ENCODE data around the gene MAGOH.

MAGOH gene

GRCh38 chr1:53273526-53273925 lies 35.2 kb upstream of the MAGOH start:
- no peak for TF ChIP-seq CTCF (IDR thresholded peaks at IDR 0.05; ENCODE audit: insufficient read depth, low read length, poor library complexity, severe bottlenecking)
- no peak for DNase-seq (ENCODE audit: extremely low read depth, insufficient read length)
- Histone ChIP-seq H3K36me3 (ENCODE audit: control insufficient read depth, insufficient read depth, low read length) (peaks cover 36% of the 10 kb centered on the region), H3K27me3 (replicated peaks; ENCODE audit: control insufficient read depth, insufficient read depth, low read length) (no peaks in the 10 kb centered on the region), H3K4me3 (replicated peaks; ENCODE audit: low read depth, low read length) (no peak overlapping the region)

- Histone ChIP-seq H3K36me3 (ENCODE audit: control insufficient read depth, insufficient read depth, low read length) (peaks cover 33% of the 10 kb centered on the region), H3K27me3 (replicated peaks; ENCODE audit: control insufficient read depth, insufficient read depth, low read length) (no peaks in the 10 kb centered on the region), H3K4me3 (replicated peaks; ENCODE audit: low read depth, low read length) (no peak overlapping the region)
- DNase-seq (ENCODE audit: extremely low read depth, insufficient read length), result no peak
- no peak for TF ChIP-seq CTCF (IDR thresholded peaks at IDR 0.05; ENCODE audit: insufficient read depth, low read length, poor library complexity, severe bottlenecking)
Observed at GRCh38 chr1:53272349-53272748, 34.0 kb upstream of the MAGOH start.

GRCh38 chr1:53271446-53272090 lies 33.2 kb upstream of the MAGOH start:
- no peak for TF ChIP-seq CTCF (IDR thresholded peaks at IDR 0.05; ENCODE audit: insufficient read depth, low read length, poor library complexity, severe bottlenecking)
- Histone ChIP-seq H3K4me3 (replicated peaks; ENCODE audit: low read depth, low read length) (no peak overlapping the region), H3K27me3 (replicated peaks; ENCODE audit: control insufficient read depth, insufficient read depth, low read length) (no peaks in the 10 kb centered on the region), H3K36me3 (ENCODE audit: control insufficient read depth, insufficient read depth, low read length) (peaks cover 32% of the 10 kb centered on the region)
- no peak for DNase-seq (ENCODE audit: extremely low read depth, insufficient read length)

GRCh38 chr1:53270873-53271272 lies 32.6 kb upstream of the MAGOH start:
- no peak overlapping the region for H3K4me3 ChIP-seq (replicated peaks; ENCODE audit: low read depth, low read length)
- no peak for DNase-seq (ENCODE audit: extremely low read depth, insufficient read length)
- TF ChIP-seq CTCF (IDR thresholded peaks at IDR 0.05; ENCODE audit: insufficient read depth, low read length, poor library complexity, severe bottlenecking), result no peak
- no peaks in the 10 kb centered on the region for H3K27me3 ChIP-seq (replicated peaks; ENCODE audit: control insufficient read depth, insufficient read depth, low read length)
- H3K36me3 ChIP-seq (ENCODE audit: control insufficient read depth, insufficient read depth, low read length), result peaks cover 32% of the 10 kb centered on the region

GRCh38 chr1:53270107-53270506 lies 31.8 kb upstream of the MAGOH start:
- TF ChIP-seq CTCF (IDR thresholded peaks at IDR 0.05; ENCODE audit: insufficient read depth, low read length, poor library complexity, severe bottlenecking), result no peak
- no peak for DNase-seq (ENCODE audit: extremely low read depth, insufficient read length)
- H3K4me3 ChIP-seq (replicated peaks; ENCODE audit: low read depth, low read length), result no peak overlapping the region
- H3K27me3 ChIP-seq (replicated peaks; ENCODE audit: control insufficient read depth, insufficient read depth, low read length), result no peaks in the 10 kb centered on the region
- H3K36me3 ChIP-seq (ENCODE audit: control insufficient read depth, insufficient read depth, low read length), result peaks cover 30% of the 10 kb centered on the region

- no peak overlapping the region for H3K4me3 ChIP-seq (replicated peaks; ENCODE audit: low read depth, low read length)
- no peak for DNase-seq (ENCODE audit: extremely low read depth, insufficient read length)
- no peaks in the 10 kb centered on the region for H3K27me3 ChIP-seq (replicated peaks; ENCODE audit: control insufficient read depth, insufficient read depth, low read length)
- no peak for TF ChIP-seq CTCF (IDR thresholded peaks at IDR 0.05; ENCODE audit: insufficient read depth, low read length, poor library complexity, severe bottlenecking)
- peaks cover 28% of the 10 kb centered on the region for H3K36me3 ChIP-seq (ENCODE audit: control insufficient read depth, insufficient read depth, low read length)
Observed at GRCh38 chr1:53267761-53268160, 29.4 kb upstream of the MAGOH start.
